Neural cell (in vitro differentiated cells): ENCODE data around the gene ECE1. TPM values are rescaled to one million over a fixed set of nuclear protein-coding genes. Genes with fewer than 3 reads are reported as not detected.

Experiments
- H2AFZ ChIP-seq: fragments of 200-600, 300-800 bp; sonication (generic), shearing (Covaris generic); 2 replicates; pipeline ENCODE4 v1.6.0; 2014; ENCODE audit warnings: low read depth, mild to moderate bottlenecking, antibody characterized with exemption, low read length, moderate library complexity
- H3F3A ChIP-seq: fragments of 200-600 bp; shearing (Covaris generic); 2 replicates; pipeline ENCODE4 v1.6.1; 2016; ENCODE audit warnings: mild to moderate bottlenecking, moderate library complexity, mixed read lengths, antibody characterized with exemption, low read length; ENCODE audit not compliant: insufficient read depth, poor library complexity, severe bottlenecking
- H3K27ac ChIP-seq: fragments of 200-600, 300-800 bp; sonication (generic), shearing (Covaris generic); 2 replicates; pipeline ENCODE4 v1.5.1; 2014; ENCODE audit warnings: mild to moderate bottlenecking, low read length, moderate library complexity
- H3K27me3 ChIP-seq: fragments of 300-800, 200-600 bp; sonication (generic), shearing (Covaris generic); 2 replicates; pipeline ENCODE4 v1.6.0; 2014; ENCODE audit warnings: mild to moderate bottlenecking, low read depth, low read length, moderate library complexity; ENCODE audit not compliant: insufficient read depth
- H3K36me3 ChIP-seq: fragments of 300-800, 200-600 bp; sonication (generic), shearing (Covaris generic); 2 replicates; pipeline ENCODE4 v1.5.1; 2014; ENCODE audit warnings: mild to moderate bottlenecking, antibody characterized with exemption, low read length, moderate library complexity; ENCODE audit not compliant: insufficient read depth
- H3K4me2 ChIP-seq: fragments of 300-800, 200-600 bp; sonication (generic), shearing (Covaris generic); 2 replicates; pipeline ENCODE4 v1.6.0; 2014; ENCODE audit warnings: mild to moderate bottlenecking, low read length
- H3K4me3 ChIP-seq: fragments of 300-800, 200-600 bp; sonication (generic), shearing (Covaris generic); 2 replicates; pipeline ENCODE4 v1.5.1; 2014; ENCODE audit warnings: mild to moderate bottlenecking, low read length, moderate library complexity
- H3K79me2 ChIP-seq: fragments of 200-600 bp; shearing (Covaris generic); replicated peaks from 2 replicates; pipeline ENCODE4 v1.6.0; 2014; ENCODE audit warnings: mild to moderate bottlenecking, low read length, moderate library complexity; ENCODE audit not compliant: insufficient read depth
- H3K9ac ChIP-seq: fragments of 300-800, 200-600 bp; sonication (generic), shearing (Covaris generic); 2 replicates; pipeline ENCODE4 v1.6.1; 2016; ENCODE audit warnings: mild to moderate bottlenecking, low read length, mixed read lengths
- H3K9me2 ChIP-seq: fragments of 200-600 bp; shearing (Covaris generic); 2 replicates; pipeline ENCODE4 v1.6.1; 2016; ENCODE audit warnings: mild to moderate bottlenecking, low read length, mixed read lengths; ENCODE audit not compliant: insufficient read depth
- H3K9me3 ChIP-seq: fragments of 200-600, 300-800 bp; sonication (generic), shearing (Covaris generic); 2 replicates; pipeline ENCODE4 v1.6.1; 2016; ENCODE audit warnings: mild to moderate bottlenecking, mixed run types, low read length, moderate library complexity, mixed read lengths
- H4K20me1 ChIP-seq: fragments of 200-600 bp; shearing (Covaris generic); 2 replicates; pipeline ENCODE4 v1.6.1; 2016; ENCODE audit warnings: mild to moderate bottlenecking, mixed run types; ENCODE audit not compliant: insufficient read depth
- CTCF ChIP-seq: fragments of 450-650 bp; IDR thresholded peaks from 2 replicates; pipeline ENCODE4 v1.5.1; 2014; ENCODE audit warnings: antibody characterized with exemption, mild to moderate bottlenecking, moderate library complexity; ENCODE audit not compliant: poor library complexity, severe bottlenecking
- EP300 ChIP-seq: fragments of 450-650 bp; conservative IDR thresholded peaks from 2 replicates; pipeline ENCODE4 v1.6.1; 2014; ENCODE audit warnings: antibody characterized with exemption, mild to moderate bottlenecking, moderate library complexity; ENCODE audit not compliant: poor library complexity, severe bottlenecking
- EZH2 ChIP-seq: fragments of 200-600, 300-800 bp; shearing (Covaris generic), sonication (generic); IDR thresholded peaks from 2 replicates; pipeline ENCODE4 v1.6.1; 2014; ENCODE audit warnings: antibody characterized with exemption, low read length, borderline replicate concordance, mild to moderate bottlenecking; ENCODE audit not compliant: insufficient read depth, poor library complexity, severe bottlenecking
- MXI1 ChIP-seq: fragments of 450-650 bp; conservative IDR thresholded peaks from 2 replicates; pipeline ENCODE4 v1.6.1; 2014; ENCODE audit warnings: antibody characterized with exemption, mild to moderate bottlenecking; ENCODE audit not compliant: poor library complexity, severe bottlenecking
- POLR2AphosphoS5 ChIP-seq: IDR thresholded peaks from 2 replicates; pipeline ENCODE4 v1.6.1; 2012
- RAD21 ChIP-seq: fragments of 450-650 bp; conservative IDR thresholded peaks from 2 replicates; pipeline ENCODE4 v1.6.1; 2014; ENCODE audit warnings: antibody characterized with exemption, mild to moderate bottlenecking, moderate library complexity
- REST ChIP-seq: IDR thresholded peaks from 2 replicates; pipeline ENCODE4 v1.6.1; 2012; ENCODE audit warnings: borderline replicate concordance
- SMC3 ChIP-seq: fragments of 450-650 bp; conservative IDR thresholded peaks from 2 replicates; pipeline ENCODE4 v1.6.1; 2014; ENCODE audit warnings: antibody characterized with exemption, mild to moderate bottlenecking, moderate library complexity; ENCODE audit not compliant: poor library complexity
- TAF1 ChIP-seq: IDR thresholded peaks from 2 replicates; pipeline ENCODE4 v1.6.1; 2012; ENCODE audit warnings: low read depth
- polyA plus RNA-seq: library from polyadenylated mRNA; depleted of rRNA; stranded (reverse); fragments of >200 nt; gene quantifications from 2 replicates; pipeline ENCODE4 v1.2.3, GENCODE V29; 2014

The ECE1 gene
- polyA plus RNA-seq, 1 donor from 2014 or later: 7.8 TPM

- TF ChIP-seq POLR2AphosphoS5 (no peak), MXI1 (no peak), REST (no peak), EZH2 (no peak)
- H3F3A ChIP-seq: no peaks in the 10 kb centered on the region
- H3K9me2 ChIP-seq: no peaks in the 10 kb centered on the region
- H3K79me2 ChIP-seq: no peaks in the 10 kb centered on the region
- H3K9me3 ChIP-seq: no peaks in the 10 kb centered on the region
- H3K4me3 ChIP-seq: no peak overlapping the region
- H3K27me3 ChIP-seq: no peaks in the 10 kb centered on the region
- H3K36me3 ChIP-seq: no peaks in the 10 kb centered on the region
- no peak overlapping the region for H3K27ac ChIP-seq
- H2AFZ ChIP-seq: no peak overlapping the region
- no peaks in the 10 kb centered on the region for H4K20me1 ChIP-seq
- H3K4me2 ChIP-seq: no peak overlapping the region
- no peak overlapping the region for H3K9ac ChIP-seq
Observed at GRCh38 chr1:21308330-21308729, 18.1 kb upstream of the ECE1 start.

- Histone ChIP-seq H3F3A (no peaks in the 10 kb centered on the region), H3K9ac (no peak overlapping the region), H3K9me2 (no peaks in the 10 kb centered on the region), H3K27ac (no peak overlapping the region), H3K36me3 (no peaks in the 10 kb centered on the region), H2AFZ (no peak overlapping the region), H3K4me3 (no peak overlapping the region), H4K20me1 (no peaks in the 10 kb centered on the region), H3K79me2 (no peaks in the 10 kb centered on the region), H3K4me2 (no peak overlapping the region), H3K27me3 (no peaks in the 10 kb centered on the region), H3K9me3 (no peaks in the 10 kb centered on the region)
- no peak for TF ChIP-seq CTCF
- TF ChIP-seq TAF1: no peak
- TF ChIP-seq EP300: no peak
- TF ChIP-seq MXI1: no peak
- no peak for TF ChIP-seq SMC3
- TF ChIP-seq EZH2: no peak
- TF ChIP-seq REST: no peak
- no peak for TF ChIP-seq RAD21
- TF ChIP-seq POLR2AphosphoS5: no peak
Observed at GRCh38 chr1:21307663-21308305, 17.5 kb upstream of the ECE1 start.
